HG03039 (cell line): ENCODE data around the gene PRKG1.

Source experiments
- ATAC-seq: cut with Tn5 transposase; IDR thresholded peaks from one replicate; pipeline ENCODE4 v1.9.1; 2021; ENCODE audit warnings: mild to moderate bottlenecking, moderate library complexity; ENCODE audit not compliant: unreplicated experiment

Gene PRKG1

DNA sequence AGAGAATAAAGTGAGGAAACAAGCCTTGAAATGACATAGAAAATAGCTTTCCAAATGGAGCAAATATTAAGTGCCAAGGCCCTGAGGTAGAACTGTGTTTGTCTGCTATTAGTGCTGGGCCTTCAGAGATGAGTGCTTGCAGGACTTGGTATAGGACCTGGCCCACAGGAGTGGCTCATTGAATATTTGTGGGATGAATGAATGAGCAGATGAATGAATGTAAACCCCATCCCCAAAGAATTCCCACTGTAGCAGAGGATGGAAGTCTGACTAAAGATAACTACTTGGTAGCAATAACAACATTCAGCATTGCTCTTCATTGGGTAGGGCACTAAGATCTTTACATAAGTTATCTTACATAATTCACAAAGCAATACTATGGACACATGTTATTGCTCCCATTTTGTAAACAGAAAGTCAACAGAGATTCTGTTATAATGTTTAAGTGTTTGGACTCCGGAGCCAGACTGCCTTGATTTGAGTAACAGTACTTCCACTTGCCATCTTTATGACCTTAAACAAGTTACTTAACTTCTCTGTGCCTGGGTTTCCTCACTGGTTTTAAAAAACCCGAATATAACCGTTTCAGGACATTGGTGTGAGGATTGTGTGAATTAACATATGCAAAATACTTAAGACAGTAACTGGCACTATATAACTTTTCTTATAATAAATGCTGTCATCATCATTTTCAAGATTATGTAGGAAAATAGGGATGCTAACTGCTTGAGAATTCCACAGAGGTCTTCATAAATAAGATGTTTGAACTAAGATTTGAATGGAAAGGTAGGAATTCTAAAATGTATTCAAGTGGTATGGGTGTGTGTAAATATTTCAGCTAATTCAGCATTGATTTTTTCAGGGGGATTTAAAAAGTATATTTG, 141.9 kb downstream of the PRKG1 start:
- ATAC-seq: no peak

- ATAC-seq: no peak
Observed at GRCh38 chr10:51217505-51217904, 143.2 kb downstream of the PRKG1 start.

- ATAC-seq: no peak
Observed at GRCh38 chr10:51224671-51225161, 150.4 kb downstream of the PRKG1 start.

GRCh38 chr10:51227897-51228713, 153.8 kb downstream of the PRKG1 start:
- ATAC-seq: no peak

DNA sequence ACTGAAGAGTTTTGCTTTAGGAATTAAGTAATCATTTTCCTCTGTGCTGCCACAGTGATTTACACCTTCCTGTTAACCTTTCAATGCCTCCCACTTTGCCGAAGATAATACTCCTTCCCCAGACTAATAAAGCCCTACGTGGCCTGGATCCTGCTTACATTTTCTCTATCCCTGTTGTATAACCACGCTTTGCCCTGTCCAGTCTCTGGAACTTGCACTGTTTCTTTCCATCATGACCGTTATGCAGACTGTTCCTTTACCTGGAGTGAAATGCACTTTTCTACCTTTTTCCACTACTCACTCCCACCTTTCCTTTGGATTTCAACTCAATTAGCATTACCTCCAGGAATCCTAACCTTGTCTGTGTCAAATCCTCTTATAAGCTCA, 154.4 kb downstream of the PRKG1 start:
- no peak for ATAC-seq

GRCh38 chr10:51230887-51231585, 156.7 kb downstream of the PRKG1 start:
- ATAC-seq: no peak

DNA sequence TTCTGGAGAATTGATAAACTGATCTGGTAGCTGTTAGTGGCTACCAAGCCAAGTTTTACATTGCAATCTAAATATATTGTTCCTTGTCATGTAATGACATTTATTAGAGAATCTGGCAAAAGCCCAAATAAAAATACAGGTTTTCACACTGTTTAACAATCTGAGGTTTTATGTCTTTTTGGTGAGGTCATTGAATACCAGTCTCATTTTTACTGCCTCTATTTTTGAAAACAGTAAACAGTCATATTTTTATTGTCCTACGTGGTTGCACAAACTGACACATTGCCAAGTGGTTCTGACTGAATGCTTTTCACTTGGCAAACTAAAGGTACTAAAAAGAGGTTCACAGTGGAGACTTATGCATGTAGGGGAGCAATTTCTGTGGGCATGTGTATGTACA, 157.5 kb downstream of the PRKG1 start:
- no peak for ATAC-seq

GRCh38 chr10:51233337-51234100, 159.2 kb downstream of the PRKG1 start:
- ATAC-seq: no peak

DNA sequence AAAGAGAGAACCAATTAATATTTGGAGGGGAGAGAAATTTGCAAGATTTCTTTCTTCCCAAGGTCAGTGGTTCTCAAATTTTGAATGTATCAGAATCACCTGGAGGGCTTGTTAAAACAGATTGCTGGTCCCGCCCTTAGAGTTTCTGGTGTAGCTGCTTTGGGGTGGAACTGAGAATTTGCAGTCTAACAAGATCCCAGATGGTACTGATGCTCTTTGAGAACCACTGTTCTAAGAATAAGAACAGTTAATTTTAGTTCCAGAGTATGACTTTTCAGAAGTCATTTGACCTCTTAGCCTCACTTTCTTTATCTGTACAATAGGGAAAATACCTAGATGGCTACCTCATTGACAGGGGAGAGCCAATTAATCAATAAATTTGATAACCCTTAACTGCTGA, 161.6 kb downstream of the PRKG1 start:
- no peak for ATAC-seq

DNA sequence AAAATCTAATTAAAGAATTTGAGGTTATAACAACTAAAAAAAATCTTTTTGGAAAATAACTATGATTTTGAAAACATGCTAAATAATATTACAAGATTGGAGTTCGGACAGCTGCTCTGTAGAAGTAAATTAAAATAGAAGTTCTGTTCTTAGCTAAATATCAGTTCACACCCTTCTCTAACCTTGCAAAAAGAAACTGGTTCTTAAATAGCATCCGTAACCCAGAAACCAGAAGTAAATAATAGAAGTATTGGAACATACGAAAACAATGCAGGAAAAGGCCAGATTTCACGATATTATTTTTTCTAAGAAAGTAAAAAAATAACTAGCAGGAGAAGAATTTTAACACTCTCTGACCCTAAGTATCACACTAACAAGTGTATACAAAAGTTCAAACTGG, 164.7 kb downstream of the PRKG1 start:
- no peak for ATAC-seq

GRCh38 chr10:51241461-51241860, 167.2 kb downstream of the PRKG1 start:
- ATAC-seq: no peak

- ATAC-seq: no peak
Observed at GRCh38 chr10:51242393-51242792, 168.1 kb downstream of the PRKG1 start.

- no peak for ATAC-seq
Observed at GRCh38 chr10:51244309-51244708, 170.0 kb downstream of the PRKG1 start.

DNA sequence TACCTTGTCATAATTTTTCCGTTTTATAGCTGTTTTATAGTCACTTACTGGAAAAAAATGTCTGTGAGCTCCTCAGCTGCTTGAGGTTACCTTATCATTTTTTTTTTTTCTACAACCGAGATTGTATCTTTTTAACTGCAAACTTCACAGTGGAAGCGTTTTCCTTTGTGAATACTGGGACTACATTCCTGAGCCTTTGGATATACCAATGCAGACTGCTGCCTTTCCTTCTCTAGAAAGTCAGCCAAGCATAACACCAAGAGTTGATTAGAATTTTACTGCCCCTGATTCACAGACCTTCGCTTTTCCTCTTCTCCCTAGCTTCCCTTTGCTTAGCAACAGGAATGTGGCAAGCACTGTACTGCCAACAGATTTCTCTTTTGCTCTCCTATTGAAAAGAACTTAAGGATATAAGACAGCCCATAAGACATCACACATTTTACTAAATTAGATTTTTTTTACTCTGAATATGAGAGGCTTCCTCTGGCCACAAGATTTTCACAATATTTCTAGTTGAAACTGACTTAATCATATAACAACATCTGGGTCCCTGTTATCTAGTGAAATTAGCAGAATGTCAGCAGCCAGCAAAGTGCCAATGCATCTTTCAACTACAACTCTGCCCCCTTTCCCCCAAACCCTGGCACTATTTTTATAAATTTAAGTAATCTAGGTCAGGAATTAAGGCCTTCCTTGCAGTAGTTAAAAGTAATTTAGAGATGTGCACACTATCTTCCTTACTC, 170.6 kb downstream of the PRKG1 start:
- no peak for ATAC-seq

DNA sequence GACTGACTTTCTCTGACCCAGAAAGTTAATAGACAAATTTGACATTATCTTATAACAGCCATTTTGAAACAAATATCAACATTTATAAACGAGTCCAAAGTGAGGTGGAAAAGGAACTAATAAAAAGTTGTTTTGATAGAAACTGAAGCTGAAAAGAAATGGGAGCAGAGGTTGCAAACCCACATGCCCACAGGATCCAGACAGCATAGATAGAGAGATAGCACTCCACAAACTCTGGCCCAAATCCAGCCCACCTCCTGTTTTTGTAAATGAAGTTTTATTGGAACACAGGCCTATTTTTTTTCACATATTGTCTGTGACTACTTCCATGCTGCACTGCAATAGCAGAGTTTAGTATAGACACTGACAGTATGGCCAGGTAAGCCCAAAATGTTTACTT, 171.9 kb downstream of the PRKG1 start:
- ATAC-seq: no peak

GRCh38 chr10:51250278-51250920, 176.1 kb downstream of the PRKG1 start:
- ATAC-seq: no peak

DNA sequence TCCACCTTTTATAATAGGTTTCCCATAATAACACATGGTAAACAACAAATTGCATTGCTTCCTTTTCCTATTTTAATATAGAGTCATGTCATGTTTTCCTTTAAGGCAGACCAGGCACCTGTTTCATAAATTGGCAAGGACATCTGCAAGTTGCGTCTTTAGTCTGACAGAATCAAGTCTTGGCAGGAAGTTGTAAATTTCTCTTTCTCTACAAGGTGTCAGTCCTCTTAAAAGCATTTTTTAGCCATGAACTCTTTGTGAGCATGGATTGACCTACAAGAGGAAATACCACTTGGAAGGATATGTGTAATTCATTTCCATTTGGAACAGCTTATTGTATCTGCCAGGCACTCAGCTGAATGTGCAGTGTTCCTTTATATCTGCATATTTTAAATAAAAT, 176.8 kb downstream of the PRKG1 start:
- no peak for ATAC-seq

DNA sequence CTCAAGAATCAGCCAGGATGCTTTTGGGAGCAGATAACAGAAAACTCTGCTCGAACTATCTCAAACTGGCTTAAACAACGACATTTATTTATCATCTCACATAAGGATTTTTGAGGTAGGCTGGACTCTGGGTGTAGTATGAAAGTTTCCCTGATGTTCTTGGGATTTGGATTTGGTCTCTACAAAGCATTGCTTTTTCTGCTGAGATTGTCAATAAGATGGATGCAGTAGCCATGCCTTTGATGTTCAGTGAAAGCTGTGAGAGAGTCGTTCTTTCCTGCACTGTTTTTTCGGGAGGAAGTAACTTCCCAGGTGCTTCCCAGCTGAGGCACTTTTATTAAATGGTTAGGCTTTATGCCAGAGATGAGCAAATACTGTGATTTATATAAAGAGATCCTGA, 181.1 kb downstream of the PRKG1 start:
- ATAC-seq: no peak

- no peak for ATAC-seq
Observed at GRCh38 chr10:51257511-51258248, 183.4 kb downstream of the PRKG1 start.
